HepG2 (cell line): ENCODE results near the gene C20orf204. TPM values are rescaled to one million over a fixed set of nuclear protein-coding genes. Genes with fewer than 3 reads are reported as not detected.

Experiments used
- ATM ChIP-seq: fragments of 450-650 bp; IDR thresholded peaks from 2 replicates; pipeline ENCODE4 v1.7.1; 2017; ENCODE audit warnings: mild to moderate bottlenecking, borderline replicate concordance
- BHLHE40 ChIP-seq: IDR thresholded peaks from 2 replicates; pipeline ENCODE4 v1.6.1; 2011; ENCODE audit warnings: low read length, improper control_type of control experiment
- HNF1A ChIP-seq, 2 experiments: sonication (generic) in 1 of 2; formaldehyde crosslinking in 1 of 2; IDR thresholded peaks; 2 replicates each; pipeline versions ENCODE4 v1.4.0 to v1.6.1; 2016 to 2020; ENCODE audit warnings: borderline replicate concordance in 1 of 2, low read depth in 1 of 2, mild to moderate bottlenecking in 1 of 2, missing genetic modification reagents in 1 of 2
- HOXA9 ChIP-seq: sonication (generic); formaldehyde crosslinking; IDR thresholded peaks from 2 replicates; pipeline ENCODE4 v1.8.1; 2022; ENCODE audit warnings: missing genetic modification reagents, mild to moderate bottlenecking, moderate library complexity, borderline replicate concordance
- KDM5B ChIP-seq: sonication (generic); formaldehyde crosslinking; IDR thresholded peaks from 2 replicates; pipeline ENCODE4 v1.4.0; 2020; ENCODE audit warnings: missing genetic modification reagents, mild to moderate bottlenecking, borderline replicate concordance
- RFXANK ChIP-seq: IDR thresholded peaks from 2 replicates; pipeline ENCODE4 v1.6.1; 2016
- SMARCC2 ChIP-seq: fragments of 450-650 bp; IDR thresholded peaks from 2 replicates; pipeline ENCODE4 v1.6.1; 2017; ENCODE audit warnings: antibody characterized with exemption, mild to moderate bottlenecking
- SRY ChIP-seq: sonication (generic); formaldehyde crosslinking; IDR thresholded peaks from 2 replicates; pipeline ENCODE4 v1.8.0; 2022; ENCODE audit warnings: mild to moderate bottlenecking, missing genetic modification reagents
- YEATS2 ChIP-seq: sonication (generic); formaldehyde crosslinking; IDR thresholded peaks from 2 replicates; pipeline ENCODE4 v1.4.0; 2020; ENCODE audit warnings: missing genetic modification reagents, borderline replicate concordance
- YEATS4 ChIP-seq: sonication (generic); formaldehyde crosslinking; IDR thresholded peaks from 2 replicates; pipeline ENCODE4 v1.4.0; 2020; ENCODE audit warnings: missing genetic modification reagents, borderline replicate concordance
- ZNF333 ChIP-seq: sonication (generic); formaldehyde crosslinking; IDR thresholded peaks from 2 replicates; pipeline ENCODE4 v1.4.0; 2020; ENCODE audit warnings: mild to moderate bottlenecking, missing genetic modification reagents, borderline replicate concordance
- ZNF451 ChIP-seq: sonication (generic); formaldehyde crosslinking; IDR thresholded peaks from 2 replicates; pipeline ENCODE4 v1.5.0; 2020; ENCODE audit warnings: mild to moderate bottlenecking, missing genetic modification reagents
- ZSCAN21 ChIP-seq: sonication (generic); formaldehyde crosslinking; IDR thresholded peaks from 2 replicates; pipeline ENCODE4 v1.8.0; 2022; ENCODE audit warnings: mild to moderate bottlenecking, missing genetic modification reagents, moderate library complexity, borderline replicate concordance
- polyA plus RNA-seq, 8 experiments: library from polyadenylated mRNA; depleted of rRNA in 3 of 8; stranded (reverse) in 7 of 8; unstranded in 1 of 8; fragments of >200 nt; fragmentation: Illumina TruSeq in 4 of 8; extraction: Trizol in 4 of 8; gene quantifications; 2 replicates each; pipeline versions ENCODE4 v1.2.1 to v1.2.3, GENCODE V29; 2011 to 2016; ENCODE audit warnings: low read depth in 4 of 8, missing spikeins in 1 of 8, mixed read lengths in 1 of 8; ENCODE audit not compliant: insufficient read depth in 1 of 8
- total RNA-seq, 5 experiments: library from RNA; depleted of rRNA; stranded (reverse); fragments of >200 nt; fragmentation: Illumina TruSeq; extraction: Trizol; gene quantifications; 2 replicates each; pipeline ENCODE4 v1.2.3, GENCODE V29; 2016; ENCODE audit warnings: low read depth in 1 of 5
- TF ChIP-seq, protein P1 (sequence below): sonication (generic); formaldehyde crosslinking; IDR thresholded peaks from 2 replicates; pipeline ENCODE4 v1.5.0; 2020; ENCODE audit warnings: missing genetic modification reagents
- TF ChIP-seq, protein P2 (sequence below): sonication (generic); formaldehyde crosslinking; IDR thresholded peaks from 2 replicates; pipeline ENCODE4 v1.4.0; 2020; ENCODE audit warnings: mild to moderate bottlenecking, missing genetic modification reagents
- TF ChIP-seq, protein P3 (sequence below): sonication (generic); formaldehyde crosslinking; IDR thresholded peaks from 2 replicates; pipeline ENCODE4 v1.4.0; 2020; ENCODE audit warnings: mild to moderate bottlenecking, missing genetic modification reagents, borderline replicate concordance

Gene C20orf204
- total and polyA plus RNA-seq, 2 of the 13 experiments (the other 11 are each of a cell fraction or from before 2014, with no cell fraction given), result 22.1 to 80.0 TPM

DNA sequence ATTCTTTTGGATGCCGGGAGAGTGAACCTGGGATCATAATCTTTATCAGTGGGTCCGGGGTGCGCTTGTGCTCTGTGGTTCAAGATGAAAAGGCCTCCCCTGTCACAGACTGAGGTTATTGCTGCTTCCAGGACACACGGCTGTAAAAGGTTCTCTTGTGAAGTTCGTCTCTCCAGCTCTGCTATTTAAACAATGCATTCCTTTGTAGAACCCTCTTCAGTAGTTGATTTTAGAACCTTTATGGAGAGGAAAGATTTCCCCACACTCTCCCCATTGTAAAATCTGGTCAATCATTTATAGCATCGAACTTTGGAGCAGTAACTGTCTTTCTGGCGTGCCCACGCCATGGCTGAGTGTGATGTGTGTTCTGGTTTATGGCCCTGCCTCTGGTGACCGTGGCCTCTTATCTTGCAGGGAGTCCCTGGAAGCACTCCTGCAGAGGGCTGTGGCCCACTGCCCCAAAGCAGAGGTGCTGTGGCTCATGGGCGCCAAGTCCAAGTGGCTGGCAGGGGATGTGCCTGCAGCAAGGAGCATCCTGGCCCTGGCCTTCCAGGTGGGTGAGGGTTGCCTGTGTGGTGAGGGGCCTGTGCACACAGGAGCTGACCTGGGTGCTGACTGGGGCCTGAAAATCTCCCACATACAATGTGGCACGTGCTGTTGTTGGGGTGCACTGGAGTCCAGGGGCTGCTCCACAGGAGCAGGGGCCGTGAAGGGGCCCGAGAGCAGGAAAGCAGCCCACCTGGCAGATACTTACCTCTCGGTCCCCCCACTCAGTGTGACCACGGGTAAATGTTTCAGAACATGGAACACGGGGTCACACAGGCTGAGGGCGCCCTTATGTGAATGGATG lies 11.6 kb upstream of the C20orf204 start (continued):
- TF ChIP-seq ZSCAN21 (CRISPR knock-in tag) (peak; percentile 10), BHLHE40 (peak; percentile 47; the same call in 1 of the 2 replicates), KDM5B (CRISPR knock-in tag) (no peak), YEATS2 (CRISPR knock-in tag) (peak; percentile 77), ZNF451 (CRISPR knock-in tag) (peak; percentile 59; the same call in 1 of the 2 replicates), ATM (no peak), HNF1A (IDR thresholded peaks at IDR 0.05; ENCODE audit: low read depth) (peak; percentile 98), HNF1A (CRISPR knock-in tag; IDR thresholded peaks at IDR 0.05; ENCODE audit: borderline replicate concordance) (peak; percentile 100), ZNF333 (CRISPR knock-in tag) (0 out of 2 replicates have a peak, but pooled peaks have one; percentile 15), YEATS4 (no peak; the same call in 1 of the 2 replicates), SRY (CRISPR knock-in tag) (peak; percentile 83), SMARCC2 (0 out of 2 replicates have a peak, but pooled peaks have one; percentile 22), HOXA9 (CRISPR knock-in tag) (0 out of 2 replicates have a peak, but pooled peaks have one; percentile 28), RFXANK (CRISPR knock-in tag) (no peak)
- TF ChIP-seq, protein P1, sequence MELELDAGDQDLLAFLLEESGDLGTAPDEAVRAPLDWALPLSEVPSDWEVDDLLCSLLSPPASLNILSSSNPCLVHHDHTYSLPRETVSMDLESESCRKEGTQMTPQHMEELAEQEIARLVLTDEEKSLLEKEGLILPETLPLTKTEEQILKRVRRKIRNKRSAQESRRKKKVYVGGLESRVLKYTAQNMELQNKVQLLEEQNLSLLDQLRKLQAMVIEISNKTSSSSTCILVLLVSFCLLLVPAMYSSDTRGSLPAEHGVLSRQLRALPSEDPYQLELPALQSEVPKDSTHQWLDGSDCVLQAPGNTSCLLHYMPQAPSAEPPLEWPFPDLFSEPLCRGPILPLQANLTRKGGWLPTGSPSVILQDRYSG (CRISPR knock-in tag), result no peak
- TF ChIP-seq, protein P2, sequence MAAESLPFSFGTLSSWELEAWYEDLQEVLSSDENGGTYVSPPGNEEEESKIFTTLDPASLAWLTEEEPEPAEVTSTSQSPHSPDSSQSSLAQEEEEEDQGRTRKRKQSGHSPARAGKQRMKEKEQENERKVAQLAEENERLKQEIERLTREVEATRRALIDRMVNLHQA, result no peak; the same call in 1 of the 2 replicates
- TF ChIP-seq, protein P3, sequence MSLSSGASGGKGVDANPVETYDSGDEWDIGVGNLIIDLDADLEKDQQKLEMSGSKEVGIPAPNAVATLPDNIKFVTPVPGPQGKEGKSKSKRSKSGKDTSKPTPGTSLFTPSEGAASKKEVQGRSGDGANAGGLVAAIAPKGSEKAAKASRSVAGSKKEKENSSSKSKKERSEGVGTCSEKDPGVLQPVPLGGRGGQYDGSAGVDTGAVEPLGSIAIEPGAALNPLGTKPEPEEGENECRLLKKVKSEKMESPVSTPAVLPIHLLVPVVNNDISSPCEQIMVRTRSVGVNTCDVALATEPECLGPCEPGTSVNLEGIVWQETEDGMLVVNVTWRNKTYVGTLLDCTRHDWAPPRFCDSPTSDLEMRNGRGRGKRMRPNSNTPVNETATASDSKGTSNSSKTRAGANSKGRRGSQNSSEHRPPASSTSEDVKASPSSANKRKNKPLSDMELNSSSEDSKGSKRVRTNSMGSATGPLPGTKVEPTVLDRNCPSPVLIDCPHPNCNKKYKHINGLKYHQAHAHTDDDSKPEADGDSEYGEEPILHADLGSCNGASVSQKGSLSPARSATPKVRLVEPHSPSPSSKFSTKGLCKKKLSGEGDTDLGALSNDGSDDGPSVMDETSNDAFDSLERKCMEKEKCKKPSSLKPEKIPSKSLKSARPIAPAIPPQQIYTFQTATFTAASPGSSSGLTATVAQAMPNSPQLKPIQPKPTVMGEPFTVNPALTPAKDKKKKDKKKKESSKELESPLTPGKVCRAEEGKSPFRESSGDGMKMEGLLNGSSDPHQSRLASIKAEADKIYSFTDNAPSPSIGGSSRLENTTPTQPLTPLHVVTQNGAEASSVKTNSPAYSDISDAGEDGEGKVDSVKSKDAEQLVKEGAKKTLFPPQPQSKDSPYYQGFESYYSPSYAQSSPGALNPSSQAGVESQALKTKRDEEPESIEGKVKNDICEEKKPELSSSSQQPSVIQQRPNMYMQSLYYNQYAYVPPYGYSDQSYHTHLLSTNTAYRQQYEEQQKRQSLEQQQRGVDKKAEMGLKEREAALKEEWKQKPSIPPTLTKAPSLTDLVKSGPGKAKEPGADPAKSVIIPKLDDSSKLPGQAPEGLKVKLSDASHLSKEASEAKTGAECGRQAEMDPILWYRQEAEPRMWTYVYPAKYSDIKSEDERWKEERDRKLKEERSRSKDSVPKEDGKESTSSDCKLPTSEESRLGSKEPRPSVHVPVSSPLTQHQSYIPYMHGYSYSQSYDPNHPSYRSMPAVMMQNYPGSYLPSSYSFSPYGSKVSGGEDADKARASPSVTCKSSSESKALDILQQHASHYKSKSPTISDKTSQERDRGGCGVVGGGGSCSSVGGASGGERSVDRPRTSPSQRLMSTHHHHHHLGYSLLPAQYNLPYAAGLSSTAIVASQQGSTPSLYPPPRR (CRISPR knock-in tag), result peak; percentile 77; the same call in 1 of the 2 replicates
